Keratinocyte (primary cell): ENCODE results near the gene STX8.

Source experiments
- CTCF ChIP-seq, 3 experiments: IDR thresholded peaks in 1 of 3; conservative IDR thresholded peaks in 1 of 3; optimal IDR thresholded peaks in 1 of 3; 2 replicates in 2 of 3; 3 replicates in 1 of 3; pipeline versions ENCODE3 to v1.5.1; 2011; ENCODE audit warnings: low read length in 3 of 3, mild to moderate bottlenecking in 3 of 3, moderate library complexity in 2 of 3, control low read depth in 1 of 3, inconsistent platforms in 1 of 3; ENCODE audit not compliant: insufficient read depth in 2 of 3; ENCODE audit errors: extremely low read depth in 1 of 3
- EZH2 ChIP-seq: IDR thresholded peaks from one replicate; pipeline ENCODE4 v1.6.1; 2012; ENCODE audit warnings: inconsistent platforms, mild to moderate bottlenecking, low read length, moderate library complexity

DNA sequence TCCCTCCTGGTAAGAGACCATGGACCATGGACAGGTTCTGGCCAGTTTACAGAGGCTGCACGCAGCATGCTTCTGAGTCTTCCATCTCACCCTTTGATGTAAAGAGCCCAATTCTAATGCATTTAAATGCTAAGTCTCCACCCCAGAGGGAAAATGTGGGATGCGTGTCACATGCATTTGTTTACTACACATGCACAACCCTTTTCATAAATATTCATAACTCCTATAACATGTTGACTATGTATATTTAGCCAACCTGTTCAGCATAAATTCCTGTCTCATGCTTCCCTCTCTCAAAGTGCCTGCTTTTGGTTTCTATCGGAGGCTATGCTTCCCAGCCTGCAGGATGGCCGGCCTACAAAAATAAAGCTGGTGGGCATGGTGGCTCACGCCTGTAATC, 260.3 kb downstream of the STX8 start:
- TF ChIP-seq CTCF (optimal IDR thresholded peaks at IDR 0.05 in 1 of 3, IDR thresholded peaks at IDR 0.05 in 1 of 3, conservative IDR thresholded peaks at IDR 0.05 in 1 of 3; ENCODE audit: extremely low read depth in 1 of 3, insufficient read depth in 2 of 3, low read length in 3 of 3) (no peak), EZH2 (no peak)
